HG02938 (cell line): ENCODE results near the gene ZRANB2.
A peak's percentile ranks its signal among the peaks of the same experiment; 100 is the strongest.

Experiments
- ATAC-seq: cut with Tn5 transposase; IDR thresholded peaks from one replicate; pipeline ENCODE4 v1.9.1; 2021; ENCODE audit warnings: mild to moderate bottlenecking, moderate library complexity; ENCODE audit not compliant: unreplicated experiment

Gene ZRANB2

DNA sequence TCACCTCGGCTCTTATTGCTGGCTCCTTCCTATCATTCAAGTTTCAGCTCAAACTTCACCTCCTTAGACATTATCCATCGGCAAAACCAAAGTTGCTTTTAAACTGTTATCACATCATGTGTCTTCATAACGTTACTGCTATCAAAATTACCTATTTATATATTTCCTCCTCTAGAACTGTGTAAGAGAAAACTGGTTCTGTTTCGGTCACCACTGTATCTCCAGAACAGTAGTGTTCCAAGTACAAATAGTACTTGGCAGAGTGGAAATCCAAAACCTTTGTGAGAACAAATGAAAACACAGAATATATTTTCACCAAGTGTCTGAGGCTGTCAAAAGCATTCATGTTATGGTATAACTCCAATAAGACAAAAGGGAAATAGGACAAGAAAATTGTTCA lies 9.1 kb downstream of the ZRANB2 start:
- ATAC-seq, result no peak

DNA sequence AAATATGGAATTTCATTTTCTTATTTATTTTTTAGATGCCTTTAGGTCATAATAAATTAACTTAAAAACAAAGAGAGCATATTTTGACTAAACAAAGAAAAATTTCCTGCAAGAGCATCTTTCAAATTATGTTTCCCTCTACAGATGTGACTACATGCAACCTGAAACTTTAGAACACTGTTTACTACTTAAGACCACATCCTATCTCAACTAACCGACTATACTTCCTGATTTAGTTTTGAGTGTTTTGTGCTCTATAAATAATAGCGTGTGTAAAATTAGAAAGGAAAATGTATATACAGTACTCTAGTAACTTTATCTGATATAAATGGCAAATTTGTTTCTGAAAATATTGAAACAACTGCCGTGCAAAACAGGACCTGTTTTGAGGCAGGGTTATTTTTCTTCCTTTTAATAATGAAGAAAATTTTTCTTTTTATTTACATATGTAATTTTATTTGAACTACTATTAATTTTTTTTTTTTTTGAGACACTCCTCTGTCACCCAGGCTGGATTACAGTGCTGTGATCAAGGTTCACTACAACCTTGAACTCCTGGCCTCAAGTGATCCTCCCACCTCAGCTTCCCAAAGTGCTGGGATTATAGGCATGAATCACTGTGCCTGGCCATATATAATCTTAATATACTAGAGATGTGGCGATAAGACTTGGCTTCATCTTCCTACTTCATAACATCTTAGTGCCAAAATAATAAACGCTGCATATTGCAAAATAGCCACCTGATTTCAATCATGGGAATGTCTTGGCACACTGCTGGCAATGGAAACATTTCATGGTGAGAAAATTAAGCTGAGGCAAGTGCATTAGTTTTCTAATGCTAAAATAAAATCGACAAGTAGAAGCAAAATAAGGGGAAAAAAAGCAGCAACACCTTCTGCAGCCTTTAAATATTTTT lies 12.3 kb downstream of the ZRANB2 start:
- ATAC-seq, result peak; percentile 82

DNA sequence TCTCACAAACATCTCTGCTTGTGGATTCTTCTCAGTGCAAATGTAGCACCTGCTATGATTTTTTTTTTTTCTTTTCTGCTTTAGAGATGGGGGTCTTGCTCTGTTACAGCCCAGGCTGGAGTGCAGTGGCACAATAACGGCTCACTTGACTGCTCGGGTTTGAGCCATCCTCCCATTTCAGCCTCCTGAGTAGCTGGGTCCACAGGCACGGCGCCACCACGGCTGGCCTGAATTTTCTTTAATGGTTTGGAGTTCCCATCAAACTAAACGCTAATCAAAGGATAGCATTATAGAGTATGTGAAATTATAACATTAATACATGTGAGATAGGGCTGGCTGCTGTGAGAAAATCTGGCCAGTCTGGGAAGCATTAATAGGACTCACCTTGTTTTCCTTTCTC lies 26.0 kb downstream of the ZRANB2 start:
- no peak for ATAC-seq

DNA sequence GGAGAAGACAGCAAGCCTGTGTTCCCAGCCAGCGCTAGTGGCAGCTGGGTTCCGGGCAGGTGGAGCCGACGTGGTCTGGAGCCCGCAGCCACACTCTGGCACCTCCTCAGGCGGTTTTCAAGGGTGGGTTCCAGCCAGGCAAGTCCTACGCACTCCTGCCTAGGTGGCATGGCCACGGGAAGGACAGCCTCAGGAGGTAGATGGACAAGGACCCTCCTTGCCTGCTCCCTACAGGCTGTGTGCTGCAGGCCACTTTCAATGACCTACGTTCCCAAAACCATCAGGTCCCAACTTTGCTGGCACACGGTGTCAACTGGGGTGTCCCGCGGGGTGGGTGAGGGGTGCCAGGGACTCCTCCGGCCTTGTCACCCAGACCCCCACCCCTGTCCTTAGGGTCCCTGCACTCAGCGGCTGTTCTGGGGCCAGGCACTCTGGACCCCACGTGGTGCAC lies 26.5 kb downstream of the ZRANB2 start:
- no peak for ATAC-seq

GRCh38 chr1:71053758-71054157 lies 27.1 kb downstream of the ZRANB2 start:
- ATAC-seq, result no peak

GRCh38 chr1:71053146-71053545 lies 27.7 kb downstream of the ZRANB2 start:
- no peak for ATAC-seq

GRCh38 chr1:71049951-71050598 lies 30.8 kb downstream of the ZRANB2 start:
- peak; percentile 64 for ATAC-seq

GRCh38 chr1:71047635-71048607 lies 32.9 kb downstream of the ZRANB2 start, which contains the start of gene PTGER3:
Gene PTGER3, minus strand, starts transcription at chr1:71047816. Its CDS starts 239 bp downstream, at chr1:71047577.
- ATAC-seq, result no peak

GRCh38 chr1:71046891-71047634 lies 33.8 kb downstream of the ZRANB2 start:
- ATAC-seq, result no peak

DNA sequence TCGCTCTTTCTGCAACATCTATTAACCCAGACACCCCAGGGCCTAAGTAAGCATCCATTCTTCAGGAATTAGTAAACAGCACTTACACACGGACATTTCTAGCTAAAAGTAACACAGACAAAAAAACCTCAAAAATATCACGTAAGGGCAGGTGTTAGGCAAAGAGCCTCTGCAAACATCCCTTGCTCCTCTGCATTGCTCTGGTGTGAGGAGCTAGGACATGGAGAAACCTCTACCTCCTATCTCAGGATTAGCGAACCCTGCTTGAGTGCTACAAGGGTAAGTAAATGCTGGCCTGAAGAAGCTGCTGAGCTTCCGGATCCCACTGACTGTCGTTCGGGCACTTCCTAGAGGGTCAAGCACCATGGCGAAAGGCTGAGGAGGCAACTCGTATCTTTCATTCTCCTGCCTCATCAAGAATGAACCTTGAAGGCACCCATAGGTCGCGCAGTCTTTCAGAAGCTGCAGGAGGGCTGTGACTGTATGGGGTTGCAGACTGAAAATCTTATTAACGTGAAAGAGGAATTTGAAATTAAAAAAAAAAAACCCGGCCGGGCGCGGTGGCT lies 35.3 kb downstream of the ZRANB2 start:
- no peak for ATAC-seq

DNA sequence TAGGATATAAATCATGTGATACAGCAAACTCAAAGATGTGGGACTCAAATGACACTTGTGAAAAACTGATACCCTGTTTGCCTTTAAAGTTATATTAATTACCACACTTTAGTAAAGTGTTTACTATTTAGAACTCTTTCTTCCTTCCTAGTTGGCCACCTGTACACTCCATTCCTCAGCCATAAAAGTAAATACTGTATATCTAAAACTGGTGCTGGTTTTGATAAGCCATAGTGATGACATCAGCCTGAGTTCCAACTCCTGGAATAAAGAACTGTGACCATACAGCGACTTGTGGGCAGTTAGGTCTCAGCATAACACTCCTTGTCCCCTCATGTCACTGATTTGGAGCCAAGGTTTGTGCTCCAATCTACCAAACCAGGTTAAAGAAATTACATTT lies 36.0 kb downstream of the ZRANB2 start:
- ATAC-seq, result no peak

- ATAC-seq, result no peak
Observed at GRCh38 chr1:71043065-71043464, 37.8 kb downstream of the ZRANB2 start.

DNA sequence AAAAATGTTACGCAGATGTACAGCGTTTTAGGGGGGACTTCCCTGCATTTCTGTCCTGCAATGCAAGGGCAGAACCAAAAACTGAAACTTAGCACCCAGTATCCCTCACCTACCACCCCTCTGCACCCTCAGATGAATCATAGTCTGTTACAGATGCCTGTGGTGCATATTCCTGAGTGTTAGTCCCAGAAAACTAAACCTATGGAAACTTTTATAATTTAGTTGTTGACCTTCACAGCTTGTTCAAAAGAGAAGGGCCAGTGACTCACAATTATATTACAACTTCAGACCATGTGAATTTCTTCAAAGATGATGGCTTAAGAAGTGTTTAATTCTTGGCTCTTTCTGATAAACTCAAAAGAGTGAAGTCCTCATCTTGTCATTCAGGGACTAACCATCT lies 39.0 kb downstream of the ZRANB2 start:
- no peak for ATAC-seq

DNA sequence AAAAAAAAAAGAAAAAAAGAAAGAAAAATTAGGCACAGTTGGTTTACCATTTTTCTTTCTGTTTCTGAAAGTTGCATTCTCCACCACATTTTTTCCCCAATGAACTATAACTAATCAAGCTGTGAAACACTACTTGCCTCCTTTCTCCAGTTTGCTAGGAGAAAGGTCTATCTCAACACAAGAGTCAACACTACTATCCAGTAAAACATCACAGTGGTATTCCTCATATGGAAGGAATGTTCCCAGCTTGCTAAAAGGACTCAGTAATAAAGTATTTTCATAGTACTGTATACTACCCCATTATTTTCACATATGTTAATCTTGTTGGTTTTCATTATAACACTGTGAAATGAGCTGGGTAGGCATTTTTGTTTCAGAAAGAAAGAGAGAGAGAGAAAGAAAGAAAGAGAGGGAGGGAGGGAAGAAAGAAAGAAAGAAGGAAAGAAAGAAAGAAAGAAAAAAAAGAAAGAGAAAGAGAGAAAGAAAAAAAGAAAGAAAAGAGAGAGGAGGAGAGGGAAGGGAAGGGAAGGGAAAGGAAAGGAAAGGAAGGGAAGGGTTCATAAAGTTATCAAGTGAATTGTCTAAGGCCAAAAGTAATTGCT lies 41.1 kb downstream of the ZRANB2 start:
- no peak for ATAC-seq

DNA sequence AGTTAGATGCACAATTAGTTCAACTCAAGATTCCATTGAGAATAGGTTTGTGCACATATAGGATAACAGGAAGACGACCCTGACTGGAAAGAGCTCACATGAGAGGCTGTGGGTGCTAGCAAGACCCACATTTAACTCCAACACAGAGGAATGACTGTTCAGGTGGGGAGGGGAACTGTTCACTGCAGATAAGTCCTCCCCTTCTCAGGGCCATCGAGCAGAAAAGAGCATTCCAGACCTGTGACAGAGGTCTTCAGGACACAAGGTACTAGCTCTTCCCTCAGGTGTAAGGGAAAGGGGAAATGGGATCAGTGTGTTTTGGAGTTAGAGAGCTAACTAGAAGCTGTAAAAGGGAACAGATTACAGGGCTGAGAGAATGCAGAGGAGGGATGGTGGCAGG lies 41.9 kb downstream of the ZRANB2 start:
- ATAC-seq, result no peak

DNA sequence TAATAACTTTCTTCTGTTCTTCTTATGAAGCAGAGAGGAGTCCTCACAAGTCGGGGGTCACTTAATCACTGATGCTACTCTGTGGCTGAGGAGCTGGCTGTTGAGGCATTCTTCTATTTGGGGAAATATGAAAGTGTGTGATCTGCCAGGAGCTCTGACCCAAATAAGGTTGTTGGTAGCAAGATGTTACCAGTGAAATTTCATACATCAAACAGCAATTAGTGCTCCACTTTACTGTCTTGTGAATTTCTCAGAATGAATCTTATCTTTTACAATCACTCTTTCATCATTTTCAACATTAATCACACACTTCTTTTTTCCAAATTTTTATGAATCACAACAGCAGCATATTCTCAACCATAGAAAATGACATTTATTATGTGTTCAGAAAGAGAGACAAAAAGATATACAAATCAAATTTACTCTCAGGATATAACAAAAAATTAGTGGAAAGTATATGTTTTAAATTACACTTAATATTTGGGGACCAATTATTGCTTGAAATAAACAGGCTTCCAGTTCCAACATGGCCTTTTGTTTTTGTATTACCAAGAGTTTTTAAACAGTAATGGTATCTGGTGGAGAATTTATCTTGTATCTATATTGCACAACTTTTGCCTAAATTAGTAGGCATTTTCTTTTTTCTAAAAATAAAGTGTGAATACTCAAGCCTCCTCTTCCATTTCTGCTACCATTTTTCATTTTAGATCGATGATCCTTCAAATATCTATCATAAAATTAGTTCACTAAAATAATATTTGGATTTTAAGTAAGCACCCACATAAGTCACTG lies 42.8 kb downstream of the ZRANB2 start:
- no peak for ATAC-seq

DNA sequence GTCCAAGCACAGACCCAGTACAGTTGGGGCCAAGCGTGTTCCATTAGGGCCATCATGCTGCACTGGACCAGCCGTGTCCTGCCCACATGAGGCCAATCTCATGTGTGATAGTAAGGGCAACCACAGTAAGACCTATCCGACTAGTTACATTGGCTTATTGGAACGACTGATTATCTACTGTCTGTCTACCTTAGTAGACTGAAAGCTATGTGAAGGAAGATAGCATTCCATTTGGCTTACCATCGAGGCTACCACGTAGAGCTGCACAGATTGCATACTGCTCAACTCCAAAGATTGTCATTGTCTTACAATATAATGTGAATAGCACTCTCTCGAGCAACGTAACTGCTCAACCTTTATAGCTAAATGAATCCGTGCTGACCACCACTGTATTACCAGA lies 43.8 kb downstream of the ZRANB2 start:
- no peak for ATAC-seq

- ATAC-seq, result no peak
Observed at GRCh38 chr1:71033136-71033535, 47.7 kb downstream of the ZRANB2 start.

GRCh38 chr1:71031426-71031825 lies 49.4 kb downstream of the ZRANB2 start:
- ATAC-seq, result no peak
